A549 (cell line): ENCODE measurements around the gene TMEM126A.

Source experiments
- CEBPB ChIP-seq, 2 experiments: fragments of >200 bp in 1 of 2; sonication (Bioruptor Twin) in 1 of 2; formaldehyde crosslinking in 1 of 2; IDR thresholded peaks; 2 replicates each; pipeline ENCODE4 v1.6.1; 2012 to 2016
- CTCF ChIP-seq: fragments of >200 bp; sonication (Bioruptor Twin); formaldehyde crosslinking; IDR thresholded peaks from 3 replicates; pipeline ENCODE4 v1.5.1; 2016
- E2F6 ChIP-seq: IDR thresholded peaks from 2 replicates; pipeline ENCODE4 v1.6.1; 2012; ENCODE audit warnings: low read depth, borderline replicate concordance
- EP300 ChIP-seq, 2 experiments: fragments of >200 bp; sonication (Bioruptor Twin); formaldehyde crosslinking; IDR thresholded peaks; 2 replicates in 1 of 2; 3 replicates in 1 of 2; pipeline ENCODE4 v1.6.1; 2016 to 2017
- HOXB5 ChIP-seq: fragments of 250-450 bp; sonication (Bioruptor Pico); IDR thresholded peaks from 2 replicates; pipeline ENCODE4 v1.5.0; 2020; ENCODE audit warnings: mild to moderate bottlenecking, moderate library complexity
- JUN ChIP-seq, 2 experiments: fragments of >200 bp; sonication (Bioruptor Twin); formaldehyde crosslinking; IDR thresholded peaks; 2 replicates in 1 of 2; 3 replicates in 1 of 2; pipeline ENCODE4 v1.6.1; 2016 to 2017
- KDM5A ChIP-seq: fragments of 200-600 bp; sonication (generic); IDR thresholded peaks from 2 replicates; pipeline ENCODE4 v1.6.1; 2016; ENCODE audit warnings: antibody characterized with exemption, mild to moderate bottlenecking
- NFE2L2 ChIP-seq: fragments of 150-350 bp; conservative IDR thresholded peaks from 2 replicates; pipeline ENCODE4 v1.6.1; 2014; ENCODE audit warnings: low read length
- NPAS2 ChIP-seq: fragments of 250-450 bp; sonication (Bioruptor Pico); IDR thresholded peaks from 2 replicates; pipeline ENCODE4 v1.8.0; 2022; ENCODE audit warnings: mild to moderate bottlenecking, moderate library complexity, borderline replicate concordance
- SMC3 ChIP-seq: fragments of >200 bp; sonication (Bioruptor Twin); formaldehyde crosslinking; IDR thresholded peaks from 3 replicates; pipeline ENCODE4 v1.6.1; 2018; ENCODE audit warnings: inconsistent platforms
- SREBF2 ChIP-seq: fragments of 450-650 bp; IDR thresholded peaks from 2 replicates; pipeline ENCODE4 v1.6.1; 2014; ENCODE audit warnings: mild to moderate bottlenecking, moderate library complexity
- ZFP36 ChIP-seq: fragments of 450-650 bp; IDR thresholded peaks from 2 replicates; pipeline ENCODE4 v1.6.1; 2014; ENCODE audit warnings: borderline replicate concordance; ENCODE audit not compliant: partially characterized antibody
- ZSCAN20 ChIP-seq: fragments of 250-450 bp; sonication (Bioruptor Pico); IDR thresholded peaks from 2 replicates; pipeline ENCODE4 v1.8.0; 2022; ENCODE audit warnings: mild to moderate bottlenecking, moderate library complexity

GRCh38 chr11:85643191-85643614 lies 4.6 kb upstream of the TMEM126A start:
- TF ChIP-seq CTCF (no peak), SREBF2 (no peak), ZFP36 (no peak), EP300 (IDR thresholded peaks at IDR 0.05) (no peak), CEBPB (IDR thresholded peaks at IDR 0.05) (no peak), NPAS2 (CRISPR knock-in tag) (no peak), JUN (IDR thresholded peaks at IDR 0.05) (no peak), E2F6 (no peak), KDM5A (no peak), NFE2L2 (no peak), HOXB5 (CRISPR knock-in tag) (no peak), SMC3 (no peak), ZSCAN20 (CRISPR knock-in tag) (no peak)
